K562 (cell line): ENCODE data around the gene SPIN1. TPM values are rescaled to one million over a fixed set of nuclear protein-coding genes. Genes with fewer than 3 reads are reported as not detected.

Experiments used
- ATAC-seq: fragments of 200-7000 bp; cut with Tn5 transposase; 3 replicates; pipeline ENCODE4 v1.9.1; 2020; ENCODE audit warnings: moderate library complexity
- BruUV-seq: library from RNA; stranded (reverse); fragments of 400-500 nt; replicated peaks from 2 replicates; lab custom pipeline; 2021; lab: Mats Ljungman, UMichigan
- CTCF ChIA-PET: fragments of 300-600 bp; formaldehyde crosslinking; extraction: SDS; loops from one replicate; lab custom pipeline; 2021; ENCODE audit warnings: low intra/inter-chr PET ratio; lab: Yijun Ruan, JAX
- POLR2A ChIA-PET: fragments of 300-600, 350-650 bp; sonication (Branson Sonifier 250); formaldehyde crosslinking; extraction: SDS; loops from one replicate; lab custom pipeline; 2021; ENCODE audit warnings: antibody characterized with exemption, inconsistent platforms; lab: Yijun Ruan, JAX
- DNase-seq, 4 experiments: peaks; one replicate each; pipeline versions ENCODE4 v3.0.0 to v3.0.0-alpha.2; 2011 to 2018; ENCODE audit warnings: low spot score in 3 of 4, mixed read lengths in 3 of 4; ENCODE audit errors: extremely low read depth in 1 of 4
- FAIRE-seq: peaks from 2 replicates; lab custom pipeline; 2011; peaks lifted over from hg19 to GRCh38; lab: Jason Lieb, UNC
- H2AFZ ChIP-seq: 2 replicates; pipeline ENCODE4 v1.6.0; 2011; ENCODE audit warnings: low read depth, low read length, control low read depth, inconsistent platforms
- H3K27ac ChIP-seq: fragments of 200-600 bp; 3 replicates; pipeline ENCODE4 v1.8.0; 2011; ENCODE audit warnings: low read depth, mild to moderate bottlenecking, control low read depth, inconsistent platforms, low read length, moderate library complexity, mixed read lengths; ENCODE audit errors: extremely low read depth
- H3K27me3 ChIP-seq, 2 experiments: fragments of 300-600 bp in 1 of 2; 2 replicates in 1 of 2; 3 replicates in 1 of 2; pipeline versions ENCODE4 v1.6.0 to v1.8.0; 2011; ENCODE audit warnings: inconsistent platforms in 2 of 2, low read length in 2 of 2, mild to moderate bottlenecking in 1 of 2, mixed read lengths in 1 of 2, moderate library complexity in 1 of 2; ENCODE audit not compliant: control insufficient read depth in 2 of 2, insufficient read depth in 2 of 2
- H3K36me3 ChIP-seq: fragments of 300-600 bp; 3 replicates; pipeline ENCODE4 v1.8.0; 2011; ENCODE audit warnings: mild to moderate bottlenecking, low read length, inconsistent platforms; ENCODE audit not compliant: control insufficient read depth, insufficient read depth
- H3K4me1 ChIP-seq, 2 experiments: fragments of 200-600 bp in 1 of 2; replicated peaks in 1 of 2; 2 replicates in 1 of 2; 3 replicates in 1 of 2; pipeline versions ENCODE4 v1.5.1 to v1.8.0; 2011; ENCODE audit warnings: inconsistent platforms in 2 of 2, low read length in 2 of 2, mild to moderate bottlenecking in 1 of 2, mixed read lengths in 1 of 2, moderate library complexity in 1 of 2; ENCODE audit not compliant: control insufficient read depth in 2 of 2, insufficient read depth in 2 of 2
- H3K4me2 ChIP-seq: 2 replicates; pipeline ENCODE4 v1.6.1; 2011; ENCODE audit warnings: low read length, control low read depth, inconsistent platforms, mixed read lengths; ENCODE audit not compliant: insufficient read depth
- H3K4me3 ChIP-seq: fragments of 200-600 bp; sonication (generic), shearing (Covaris generic); 2 replicates; pipeline ENCODE4 v1.5.1; 2016; ENCODE audit warnings: control low read depth, inconsistent platforms
- H3K79me2 ChIP-seq: fragments of 200-600 bp; 3 replicates; pipeline ENCODE4 v1.8.0; 2011; ENCODE audit warnings: low read length, inconsistent platforms; ENCODE audit not compliant: control insufficient read depth, insufficient read depth
- H3K9ac ChIP-seq, 2 experiments: 2 replicates each; pipeline versions ENCODE4 v1.6.0 to v1.6.1; 2011; ENCODE audit warnings: low read depth in 2 of 2, low read length in 2 of 2, control low read depth in 1 of 2, inconsistent platforms in 1 of 2, mild to moderate bottlenecking in 1 of 2, mixed read lengths in 1 of 2; ENCODE audit not compliant: insufficient read depth in 1 of 2
- H3K9me1 ChIP-seq: one replicate; pipeline ENCODE4 v1.6.0; 2011; ENCODE audit warnings: inconsistent platforms, mild to moderate bottlenecking, low read length, moderate library complexity; ENCODE audit not compliant: control insufficient read depth, insufficient read depth
- H3K9me3 ChIP-seq: replicated peaks from 2 replicates; pipeline ENCODE4 v1.5.1; 2011; ENCODE audit warnings: low read depth, low read length, inconsistent platforms; ENCODE audit not compliant: control insufficient read depth, insufficient read depth
- H4K20me1 ChIP-seq: replicated peaks from 2 replicates; pipeline ENCODE4 v1.6.1; 2011; ENCODE audit warnings: low read length, inconsistent platforms, mixed read lengths; ENCODE audit not compliant: control insufficient read depth, insufficient read depth
- ATF2 ChIP-seq: sonication (generic); formaldehyde crosslinking; IDR thresholded peaks from 2 replicates; pipeline ENCODE4 v1.8.1; 2022; ENCODE audit warnings: missing genetic modification reagents
- HDAC3 ChIP-seq: fragments of 450-650 bp; IDR thresholded peaks from 2 replicates; pipeline ENCODE4 v1.6.1; 2018; ENCODE audit warnings: borderline replicate concordance, mild to moderate bottlenecking, moderate library complexity; ENCODE audit not compliant: partially characterized antibody
- POLR2G ChIP-seq: fragments of 200-400 bp; formaldehyde crosslinking; IDR thresholded peaks from 2 replicates; pipeline ENCODE4 v1.6.1; 2017; ENCODE audit warnings: low read depth, mild to moderate bottlenecking, antibody characterized with exemption, low read length, moderate library complexity
- SLC30A9 ChIP-seq: fragments of 250-450 bp; sonication (Bioruptor Pico); IDR thresholded peaks from 2 replicates; pipeline ENCODE4 v1.8.0; 2022; ENCODE audit warnings: mild to moderate bottlenecking, moderate library complexity
- YY1 ChIP-seq, 3 experiments: IDR thresholded peaks; 2 replicates each; pipeline ENCODE4 v1.6.1; 2011; ENCODE audit warnings: low read length in 2 of 3, mild to moderate bottlenecking in 2 of 3, moderate library complexity in 2 of 3, borderline replicate concordance in 1 of 3, control low read depth in 1 of 3, low read depth in 1 of 3; ENCODE audit not compliant: insufficient read depth in 3 of 3, insufficient replicate concordance in 2 of 3, control insufficient read depth in 1 of 3, insufficient read length in 1 of 3; ENCODE audit errors: extremely low read depth in 1 of 3
- ZBTB40 ChIP-seq, 2 experiments: fragments of 450-650 bp in 1 of 2; sonication (generic) in 1 of 2; formaldehyde crosslinking in 1 of 2; IDR thresholded peaks; 2 replicates each; pipeline versions ENCODE4 v1.7.1 to v1.9.0; 2016 to 2022; ENCODE audit warnings: inconsistent platforms in 1 of 2, mild to moderate bottlenecking in 1 of 2, missing genetic modification reagents in 1 of 2
- ZNF551 ChIP-seq: fragments of 250-450 bp; sonication (Bioruptor Pico); IDR thresholded peaks from 2 replicates; pipeline ENCODE4 v1.5.0; 2021; ENCODE audit warnings: mild to moderate bottlenecking, moderate library complexity
- ZNF707 ChIP-seq: fragments of 250-450 bp; sonication (Bioruptor Pico); conservative IDR thresholded peaks from 2 replicates; pipeline ENCODE4 v1.8.0; 2022; ENCODE audit warnings: inconsistent platforms, mild to moderate bottlenecking, moderate library complexity
- WGBS: fragments of 100-300 bp; shearing (Covaris generic); methylation state at CpG from one replicate; pipeline ENCODE4 v1.1.6; 2016; ENCODE audit warnings: low coverage, mixed read lengths; ENCODE audit not compliant: insufficient coverage; ENCODE audit errors: missing lambda C conversion rate; 5-methylcytosine and 5-hydroxymethylcytosine counted together
- in situ Hi-C: fragments of 300-500 bp; cut with MboI; formaldehyde crosslinking; loops from 4 replicates; pipeline ENCODE4 v1.15.0; 2018; ENCODE audit warnings: inconsistent platforms, mixed read lengths
- intact Hi-C: fragments of 100-400 bp; cut with micrococcal nuclease; formaldehyde crosslinking; loops from 2 replicates; pipeline ENCODE4 v1.14.2; 2022
- polyA plus RNA-seq, 8 experiments: library from polyadenylated mRNA; depleted of rRNA in 4 of 8; stranded (reverse) in 5 of 8; unstranded in 3 of 8; fragments of >200 nt; fragmentation: Nextera tagmentation in 2 of 8; fragmentation: Illumina TruSeq in 1 of 8; extraction: Ambion mirVana in 2 of 8; extraction: Trizol in 1 of 8; gene quantifications; 2 replicates each; pipeline versions ENCODE4 v1.2.1 to v1.2.3, GENCODE V29; 2011 to 2014; ENCODE audit warnings: inconsistent platforms in 1 of 8, missing spikeins in 1 of 8
- total RNA-seq, 7 experiments: library from RNA; depleted of rRNA in 6 of 7; stranded (reverse); fragments of >200 nt in 6 of 7; fragmentation: Illumina TruSeq in 2 of 7; extraction: Trizol in 2 of 7; gene quantifications; 2 replicates each; pipeline versions ENCODE4 v1.2.1 to v1.2.3, GENCODE V29; 2011 to 2021; ENCODE audit warnings: low replicate concordance in 1 of 7

SPIN1 gene
- total and polyA plus RNA-seq, 9 of the 15 experiments (the other 6 are each of a cell fraction or from before 2014, with no cell fraction given), result 7.4 to 25.7 (median 15.6) TPM

DNA sequence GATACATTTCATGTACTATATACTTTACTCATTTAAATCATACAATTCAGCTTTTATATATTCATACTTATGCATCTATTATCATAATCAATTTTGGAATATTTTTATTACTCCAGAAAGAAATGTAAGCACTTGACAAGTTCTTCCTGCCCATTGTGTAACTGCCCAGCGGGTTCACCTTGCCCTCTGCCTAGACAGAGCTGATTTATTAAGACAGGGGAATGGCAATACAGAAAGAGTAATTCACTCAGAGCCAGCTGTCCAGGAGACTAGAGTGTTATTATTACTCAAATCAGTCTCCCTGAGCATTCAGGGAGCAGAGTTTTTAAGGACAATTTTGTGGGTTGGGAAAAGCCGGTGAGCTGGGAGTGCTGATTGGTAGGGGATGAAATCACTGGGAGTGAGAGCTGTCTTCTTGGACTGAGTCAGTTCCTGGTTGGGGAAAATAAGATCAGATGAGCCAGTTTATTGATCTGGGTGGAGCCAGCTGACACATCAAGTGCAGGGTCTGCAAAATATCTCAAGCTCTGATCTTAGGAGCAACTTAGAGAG, 16.1 kb upstream of the SPIN1 start:
- 0% methylated on average over 1 of the region's 2 CpGs for WGBS
- no peak overlapping the region for H2AFZ ChIP-seq
- no peaks in the 10 kb centered on the region for H3K9me1 ChIP-seq
- no peak overlapping the region for H3K9ac ChIP-seq
- POLR2A ChIA-PET, result interaction anchor here (0.8 kb wide), 1 partner anchor 19 kb away, joined by 3 read pairs; no protein-coding TSS in a partner anchor
- H3K9me3 ChIP-seq, result no peaks in the 10 kb centered on the region
- no peaks in the 10 kb centered on the region for H4K20me1 ChIP-seq
- H3K79me2 ChIP-seq, result no peaks in the 10 kb centered on the region
- DNase-seq (no peak), FAIRE-seq (no peak), ATAC-seq (no peak)
- no peaks in the 10 kb centered on the region; a peak in 1 of 5 replicates for H3K4me1 ChIP-seq
- H3K36me3 ChIP-seq, result no peaks in the 10 kb centered on the region
- CTCF ChIA-PET, result no interaction called here
- no peak overlapping the region for H3K4me3 ChIP-seq
- no peak overlapping the region for H3K27ac ChIP-seq
- H3K4me2 ChIP-seq, result no peak overlapping the region
- no peaks in the 10 kb centered on the region; a peak in 1 of 5 replicates for H3K27me3 ChIP-seq
- intact Hi-C loops (no loop called here), in situ Hi-C loops (no loop called here)
- no TSS peak for BruUV-seq
- TF ChIP-seq HDAC3, result no peak
- TF ChIP-seq ZNF551 (CRISPR knock-in tag), result no peak
- TF ChIP-seq YY1 (IDR thresholded peaks at IDR 0.05; ENCODE audit: borderline replicate concordance in 1 of 3, control insufficient read depth in 1 of 3, extremely low read depth in 1 of 3, insufficient read depth in 3 of 3, insufficient read length in 1 of 3, insufficient replicate concordance in 2 of 3, low read depth in 1 of 3, low read length in 2 of 3), result no peak
- no peak for TF ChIP-seq ATF2 (CRISPR knock-in tag)
- no peak for TF ChIP-seq ZNF707
- no peak for TF ChIP-seq POLR2G
- no peak for TF ChIP-seq SLC30A9 (CRISPR knock-in tag)
- TF ChIP-seq ZBTB40 (IDR thresholded peaks at IDR 0.05), result no peak
- no peak for TF ChIP-seq ZBTB40 (CRISPR knock-in tag; IDR thresholded peaks at IDR 0.05)
